B cell (primary cell): ENCODE measurements around the gene SENP1. TPM values are rescaled to one million over a fixed set of nuclear protein-coding genes. Genes with fewer than 3 reads are reported as not detected.
"Not testable (repeated sequence)": the region's sequence is repeated elsewhere in the genome, so short reads cannot be mapped to it uniquely, and the experiment has no call there.

Experiments
- ATAC-seq: fragments of 200-7000 bp; cut with Tn5 transposase; one replicate; pipeline ENCODE4 v1.10.0; 2021; ENCODE audit warnings: low read depth, mild to moderate bottlenecking, moderate number of reproducible peaks, moderate library complexity
- CTCF ChIA-PET: fragments of 350-600 bp; sonication (Branson Sonifier 250); formaldehyde crosslinking; loops from one replicate; lab custom pipeline; 2021; ENCODE audit warnings: antibody characterized with exemption, inconsistent platforms; lab: Charles Lee
- POLR2A ChIA-PET: fragments of 350-600 bp; sonication (Branson Sonifier 250); formaldehyde crosslinking; loops from one replicate; lab custom pipeline; 2021; ENCODE audit warnings: antibody characterized with exemption; lab: Charles Lee
- DNase-seq: peaks from one replicate; pipeline ENCODE4 v3.0.0; 2013
- H2AFZ ChIP-seq: 2 replicates; pipeline ENCODE4 v1.6.1; 2012; ENCODE audit warnings: mild to moderate bottlenecking, low read depth, low read length; ENCODE audit not compliant: insufficient read depth, poor library complexity, severe bottlenecking
- H3K27ac ChIP-seq, 2 donors: 1 replicate in 1 of 2; 2 replicates in 1 of 2; pipeline ENCODE4 v1.5.1; 2012 to 2013; ENCODE audit warnings: low read length in 2 of 2, mild to moderate bottlenecking in 2 of 2, moderate library complexity in 1 of 2
- H3K27me3 ChIP-seq, 4 experiments: fragments of 200-600 bp in 1 of 4; sonication (generic) in 1 of 4; replicated peaks in 1 of 4; 1 replicate in 2 of 4; 2 replicates in 2 of 4; pipeline versions ENCODE4 v1.6.1 to v1.7.0; 2013 to 2016; ENCODE audit warnings: low read length in 3 of 4, mild to moderate bottlenecking in 2 of 4, mixed read lengths in 1 of 4, moderate library complexity in 1 of 4; ENCODE audit not compliant: insufficient read depth in 4 of 4, control insufficient read depth in 3 of 4; ENCODE audit errors: control extremely low read depth in 1 of 4
- H3K36me3 ChIP-seq, 2 experiments: replicated peaks in 1 of 2; 1 replicate in 1 of 2; 2 replicates in 1 of 2; pipeline versions ENCODE4 v1.6.1 to v1.7.1; 2013; ENCODE audit warnings: low read length in 1 of 2; ENCODE audit not compliant: insufficient read depth in 2 of 2, control insufficient read depth in 1 of 2; ENCODE audit errors: control extremely low read depth in 1 of 2, extremely low read depth in 1 of 2
- H3K4me1 ChIP-seq, 2 donors: fragments of 200-600 bp in 1 of 2; sonication (generic) in 1 of 2; 1 replicate in 1 of 2; 2 replicates in 1 of 2; pipeline versions ENCODE4 v1.5.1 to v1.6.1; 2013 to 2017; ENCODE audit warnings: low read length in 2 of 2; ENCODE audit not compliant: control insufficient read depth in 2 of 2, insufficient read depth in 2 of 2
- H3K4me2 ChIP-seq: replicated peaks from 2 replicates; pipeline ENCODE3; 2012; ENCODE audit warnings: mild to moderate bottlenecking, low read depth, low read length; ENCODE audit not compliant: poor library complexity, severe bottlenecking
- H3K4me3 ChIP-seq, 5 experiments: fragments of 200-600 bp in 1 of 5; sonication (generic) in 1 of 5; 1 replicate in 3 of 5; 2 replicates in 2 of 5; pipeline versions ENCODE4 v1.5.1 to v1.7.0; 2011 to 2016; ENCODE audit warnings: low read length in 4 of 5, mild to moderate bottlenecking in 4 of 5, low read depth in 2 of 5, control low read depth in 1 of 5, moderate library complexity in 1 of 5; ENCODE audit not compliant: insufficient read depth in 1 of 5; ENCODE audit errors: control extremely low read depth in 1 of 5, extremely low read depth in 1 of 5
- H3K79me2 ChIP-seq: fragments of 200-600 bp; sonication (generic); one replicate; pipeline ENCODE4 v1.6.0; 2016; ENCODE audit warnings: low read length; ENCODE audit not compliant: control insufficient read depth, insufficient read depth
- H3K9ac ChIP-seq: fragments of 200-600 bp; sonication (generic); 2 replicates; pipeline ENCODE4 v1.6.1; 2017; ENCODE audit warnings: mild to moderate bottlenecking, low read length, moderate library complexity
- H3K9me3 ChIP-seq, 3 donors: one replicate each; pipeline versions ENCODE4 v1.6.1 to v1.7.1; 2013; ENCODE audit warnings: low read length in 2 of 3; ENCODE audit not compliant: control insufficient read depth in 2 of 3, insufficient read depth in 1 of 3; ENCODE audit errors: control extremely low read depth in 1 of 3
- H4K20me1 ChIP-seq: 2 replicates; pipeline ENCODE4 v1.6.0; 2012; ENCODE audit warnings: mild to moderate bottlenecking, low read length; ENCODE audit not compliant: insufficient read depth, control insufficient read depth, poor library complexity, severe bottlenecking
- H3K27ac Mint-ChIP-seq: one replicate; pipeline ENCODE4 v1.8.0; 2021; ENCODE audit warnings: mixed read lengths
- H3K27me3 Mint-ChIP-seq: one replicate; pipeline ENCODE4 v1.8.0; 2021; ENCODE audit warnings: mixed read lengths
- H3K4me1 Mint-ChIP-seq: one replicate; pipeline ENCODE4 v1.8.0; 2021; ENCODE audit warnings: mixed read lengths
- H3K4me3 Mint-ChIP-seq: one replicate; pipeline ENCODE4 v1.8.0; 2021; ENCODE audit warnings: mixed read lengths
- H3K9me3 Mint-ChIP-seq: one replicate; pipeline ENCODE4 v1.8.0; 2022; ENCODE audit warnings: mixed read lengths; ENCODE audit not compliant: insufficient read depth
- CTCF ChIP-seq: fragments of 200-600 bp; IDR thresholded peaks from one replicate; pipeline ENCODE4 v1.8.0; 2022; ENCODE audit warnings: antibody characterized with exemption, mild to moderate bottlenecking
- EZH2 ChIP-seq: IDR thresholded peaks from 2 replicates; pipeline ENCODE4 v1.6.1; 2012; ENCODE audit warnings: borderline replicate concordance, low read depth, mild to moderate bottlenecking, moderate library complexity, low read length; ENCODE audit not compliant: insufficient read depth, poor library complexity, severe bottlenecking
- WGBS: methylation state at CpG from one replicate; pipeline ENCODE4 v1.1.5; 2013; ENCODE audit warnings: missing lambda C conversion rate; ENCODE audit not compliant: insufficient coverage; 5-methylcytosine and 5-hydroxymethylcytosine counted together
- intact Hi-C: fragments of 100-400 bp; cut with micrococcal nuclease; formaldehyde crosslinking; loops from one replicate; pipeline ENCODE4 v1.10.0; 2022
- polyA plus RNA-seq: library from polyadenylated mRNA; depleted of rRNA; stranded (reverse); fragments of >200 nt; gene quantifications from 2 replicates; pipeline ENCODE4 v1.2.3, GENCODE V29; 2012
- total RNA-seq, 2 donors: library from RNA; stranded (reverse); fragments of 120-200 nt in 1 of 2; gene quantifications; 1 replicate in 1 of 2; 2 replicates in 1 of 2; pipeline versions ENCODE4 v1.2.3 to v1.2.4, GENCODE V29; 2013 to 2022

The SENP1 gene
- total and polyA plus RNA-seq, 2 donors (not counting 1 experiment from before 2014, with no cell fraction given), result 7.3 to 44.8 TPM

DNA sequence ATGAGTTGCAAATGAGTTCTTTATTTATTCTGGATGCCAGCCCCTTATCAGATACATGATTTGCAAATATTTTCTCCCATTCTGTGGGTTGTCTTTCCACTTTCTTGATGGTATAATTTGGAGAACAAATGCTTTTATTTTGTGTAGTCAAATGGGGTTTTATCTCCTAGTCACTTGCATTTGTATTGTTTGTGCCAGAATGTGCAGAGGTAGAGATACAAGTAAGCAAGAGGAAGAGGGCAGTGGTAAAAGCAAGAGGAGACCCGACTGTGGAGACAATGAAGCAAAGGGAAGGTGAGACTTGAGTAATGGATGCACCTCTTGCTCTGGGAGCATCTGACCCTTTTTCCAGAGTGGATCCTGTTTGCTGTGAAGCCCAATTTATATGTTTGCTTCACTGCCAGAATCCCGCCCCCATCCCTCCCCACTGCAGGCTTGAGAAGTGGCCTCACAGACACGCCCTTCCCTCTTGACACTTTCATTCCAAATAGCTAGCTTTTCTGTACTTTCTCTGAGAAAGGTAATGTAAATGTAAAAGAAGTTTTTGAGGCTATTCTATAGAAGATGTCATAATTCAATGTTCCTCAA lies 12.5 kb upstream of the SENP1 start:
- H3K27me3 ChIP-seq, result no peaks in the 10 kb centered on the region
- DNase-seq, result no peak
- peaks cover 0 to 7% of the 10 kb centered on the region in 2 experiments for H3K36me3 ChIP-seq
- H3K4me1 ChIP-seq, result peaks cover 7 to 12% of the 10 kb centered on the region in 2 donors
- no peak for ATAC-seq
- H3K4me2 ChIP-seq, result peak overlapping the region; percentile 79
- TF ChIP-seq EZH2 (no peak), CTCF (no peak)
- peak overlapping the region; percentile 85 for H3K27ac Mint-ChIP-seq
- H3K79me2 ChIP-seq, result peaks cover 8% of the 10 kb centered on the region
- H3K27ac ChIP-seq, result no peak overlapping the region
- H3K27me3 Mint-ChIP-seq, result no peaks in the 10 kb centered on the region
- peak overlapping the region; percentile 87 for H2AFZ ChIP-seq
- peak overlapping the region in 2 of 5 experiments; percentile 86 to 87 for H3K4me3 ChIP-seq
- H4K20me1 ChIP-seq, result no peaks in the 10 kb centered on the region
- CTCF ChIA-PET, result interaction anchor here (1.3 to 2.9 kb wide), 2 partner anchors 12 to 39 kb away, joined by 8 to 18 read pairs; partner anchors contain the start of genes ASB8 and SENP1
- H3K9ac ChIP-seq, result peak overlapping the region; percentile 77
- H3K4me3 Mint-ChIP-seq, result peak overlapping the region; percentile 96
- intact Hi-C loops, result no loop called here
- H3K9me3 ChIP-seq, result peaks cover 0 to 3% (median 0%) of the 10 kb centered on the region in 3 donors
- WGBS, result 100% methylated on average over 1 of the region's 3 CpGs
- POLR2A ChIA-PET, result interaction anchor here (1.0 to 1.4 kb wide), 2 partner anchors 13 to 39 kb away, joined by 3 to 7 read pairs; partner anchors contain the start of genes ASB8 and SENP1
- H3K9me3 Mint-ChIP-seq, result no peaks in the 10 kb centered on the region
- peaks cover 19% of the 10 kb centered on the region for H3K4me1 Mint-ChIP-seq

- WGBS, result 100% methylated on average over 1 of the region's 1 CpG
- Histone ChIP-seq H3K9me3 (peaks cover 0 to 3% (median 0%) of the 10 kb centered on the region in 3 donors), H3K4me1 (peaks cover 7 to 12% of the 10 kb centered on the region in 2 donors), H3K27ac (no peak overlapping the region), H3K4me2 (no peak overlapping the region), H3K4me3 (no peak overlapping the region), H3K79me2 (peaks cover 8% of the 10 kb centered on the region), H3K9ac (no peak overlapping the region), H2AFZ (no peak overlapping the region), H3K36me3 (no peaks in the 10 kb centered on the region), H4K20me1 (no peaks in the 10 kb centered on the region), H3K27me3 (no peaks in the 10 kb centered on the region)
- Mint-ChIP-seq H3K27ac (no peak overlapping the region), H3K9me3 (no peaks in the 10 kb centered on the region), H3K27me3 (no peaks in the 10 kb centered on the region), H3K4me1 (peaks cover 18% of the 10 kb centered on the region), H3K4me3 (no peak overlapping the region)
- POLR2A ChIA-PET, result no interaction called here
- no peak for ATAC-seq
- no peak for DNase-seq
- no peak for TF ChIP-seq CTCF
- TF ChIP-seq EZH2, result no peak
- intact Hi-C loops, result no loop called here
- CTCF ChIA-PET, result no interaction called here
Observed at GRCh38 chr12:48115957-48116356, 10.1 kb upstream of the SENP1 start.

- WGBS, result 99% methylated on average over 5 of the region's 5 CpGs
Observed at GRCh38 chr12:48111312-48111693, 5.4 kb upstream of the SENP1 start.

More at GRCh38 chr12:48111312-48111693, 5.4 kb upstream of the SENP1 start:
- peaks cover 24% of the 10 kb centered on the region for H3K79me2 ChIP-seq
- H4K20me1 ChIP-seq, DNase-seq, POLR2A ChIA-PET, H3K9ac ChIP-seq, H3K4me2 ChIP-seq, H3K27ac ChIP-seq, H3K27me3 Mint-ChIP-seq, CTCF ChIA-PET, H2AFZ ChIP-seq, H3K27ac Mint-ChIP-seq, ATAC-seq, H3K4me3 Mint-ChIP-seq, intact Hi-C loops, H3K27me3 ChIP-seq, H3K9me3 Mint-ChIP-seq, H3K4me3 ChIP-seq, H3K9me3 ChIP-seq, H3K36me3 ChIP-seq: not testable (repeated sequence)
- peaks cover 14% of the 10 kb centered on the region for H3K4me1 Mint-ChIP-seq
- H3K4me1 ChIP-seq, result peaks cover 10 to 13% of the 10 kb centered on the region in 2 donors
